NCI-H1048 (cell line): ENCODE measurements around the gene THEMIS.

Experiments used
- DNase-seq: peaks from one replicate; lab custom pipeline; 2025; lab: John Stamatoyannopoulos, UW

The THEMIS gene

DNA sequence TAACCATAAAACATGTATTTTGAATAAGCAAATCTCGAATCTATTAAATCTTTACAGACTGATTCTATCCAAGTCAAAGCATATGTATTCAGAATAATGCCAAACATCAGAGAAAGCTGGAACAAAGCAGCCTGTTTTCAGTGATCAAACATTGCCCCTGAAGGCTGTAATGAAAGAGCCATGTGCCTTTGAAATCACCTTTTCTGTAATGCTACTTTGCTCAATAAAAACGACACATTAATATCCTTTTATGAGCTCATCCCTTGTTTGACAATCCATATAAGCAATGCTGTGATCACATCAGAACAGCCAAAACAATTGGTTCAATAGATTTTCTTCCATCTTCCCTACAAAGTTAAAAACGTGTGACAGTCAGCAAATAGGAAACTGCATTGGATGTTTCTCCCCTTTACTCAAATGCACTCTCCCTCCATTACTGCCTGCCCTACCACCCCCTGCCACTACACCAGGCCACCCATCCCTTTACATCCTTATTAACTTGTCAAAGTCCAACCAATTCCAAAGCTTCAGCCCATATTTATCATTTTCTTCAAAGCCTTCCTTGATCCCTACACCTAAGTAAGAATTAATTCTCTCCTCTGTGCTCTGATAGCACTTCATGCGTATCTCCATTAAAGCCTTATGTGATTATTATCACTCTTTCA is 42.0 kb downstream of the THEMIS start:
- no peak for DNase-seq

DNA sequence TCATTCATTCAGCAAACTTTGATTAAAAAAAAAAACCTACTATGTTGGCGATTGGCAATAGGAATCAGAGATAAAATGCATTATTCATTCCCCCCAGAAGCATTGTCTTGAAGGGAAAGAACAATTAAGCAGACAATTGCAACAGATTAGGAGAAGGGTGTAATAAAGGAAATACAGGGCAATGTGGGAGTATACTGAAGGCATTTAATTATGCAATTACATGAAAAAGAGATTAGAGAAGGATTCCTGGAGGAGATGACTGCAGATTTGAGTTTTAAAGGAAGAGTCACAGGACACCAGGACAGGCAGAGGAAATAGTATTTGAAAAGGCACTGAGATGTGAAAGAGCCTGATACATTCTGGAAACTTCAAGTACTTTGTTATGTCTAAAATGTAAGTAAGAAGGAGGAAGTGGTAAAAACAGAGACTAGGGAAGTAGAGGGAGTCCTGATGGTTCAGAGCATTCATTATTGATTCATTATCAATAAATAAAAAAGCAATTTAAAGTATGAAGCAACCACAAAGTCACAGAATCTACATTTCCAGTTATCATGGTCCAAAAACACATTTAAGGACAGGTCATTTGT is 43.7 kb downstream of the THEMIS start:
- DNase-seq, result no peak

DNA sequence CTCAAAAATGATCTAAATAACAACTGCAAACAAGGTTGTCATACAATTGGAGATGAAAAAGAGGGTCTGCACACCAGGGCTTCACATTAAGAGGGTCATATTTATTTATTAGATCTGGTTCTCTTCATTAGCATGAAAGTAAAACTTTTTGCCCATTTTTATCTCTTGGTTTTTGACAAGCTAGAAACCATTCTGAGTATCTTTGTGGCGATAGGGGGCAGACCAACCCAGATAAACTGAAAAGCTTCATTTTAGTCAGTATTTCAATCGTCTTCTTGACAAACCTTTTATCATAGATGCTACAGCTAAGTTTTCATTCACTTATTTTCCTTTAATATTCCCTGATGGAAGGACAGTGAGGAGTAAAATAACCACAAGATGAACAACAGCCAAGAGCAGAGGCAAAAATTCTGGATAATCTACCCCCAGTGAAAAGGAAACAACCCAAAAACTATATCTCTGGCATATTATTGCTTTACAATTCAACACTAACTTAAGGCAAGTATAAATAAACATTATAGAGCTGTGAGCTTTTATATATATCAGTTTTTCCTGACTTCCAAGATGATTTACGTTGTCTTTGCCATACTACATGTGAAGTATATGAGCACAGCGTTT is 45.2 kb downstream of the THEMIS start:
- no peak for DNase-seq

DNA sequence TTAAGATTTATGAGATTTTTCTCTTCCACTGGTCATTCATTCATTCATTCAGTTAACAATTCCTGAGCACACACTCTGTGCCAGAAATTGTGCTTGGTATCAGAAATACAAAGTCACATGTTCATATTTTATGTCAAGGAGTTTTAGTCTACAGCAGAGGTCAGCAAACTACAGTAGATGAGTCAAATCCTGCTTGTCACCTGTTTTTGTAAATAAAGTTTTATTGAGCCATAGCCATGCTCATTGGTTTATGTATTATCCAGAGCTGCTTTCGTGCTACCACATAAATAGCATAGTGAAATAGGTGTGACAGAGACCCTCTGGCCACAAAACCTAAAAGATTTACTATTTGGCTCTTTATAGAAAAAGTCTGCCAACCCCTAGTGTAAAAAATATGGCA is 46.8 kb downstream of the THEMIS start:
- no peak for DNase-seq

DNA sequence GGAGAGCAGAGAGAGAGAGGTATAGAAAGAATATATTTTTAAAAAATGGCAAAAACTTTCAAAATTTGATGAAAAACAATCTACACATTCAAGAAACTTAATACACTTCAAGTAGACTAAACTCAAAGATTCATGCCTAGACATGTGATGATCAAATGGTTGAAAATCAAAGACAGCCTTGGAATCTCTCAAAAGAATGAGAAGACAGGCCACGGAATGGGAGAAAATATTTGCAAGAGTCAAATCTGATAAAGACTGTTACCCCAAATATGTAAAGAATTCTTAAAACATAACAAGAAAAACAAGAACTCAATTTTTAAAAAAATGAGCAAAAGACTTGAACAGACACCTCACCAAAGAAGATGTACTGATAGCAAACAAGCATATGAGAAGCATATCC is 49.7 kb downstream of the THEMIS start:
- no peak for DNase-seq

DNA sequence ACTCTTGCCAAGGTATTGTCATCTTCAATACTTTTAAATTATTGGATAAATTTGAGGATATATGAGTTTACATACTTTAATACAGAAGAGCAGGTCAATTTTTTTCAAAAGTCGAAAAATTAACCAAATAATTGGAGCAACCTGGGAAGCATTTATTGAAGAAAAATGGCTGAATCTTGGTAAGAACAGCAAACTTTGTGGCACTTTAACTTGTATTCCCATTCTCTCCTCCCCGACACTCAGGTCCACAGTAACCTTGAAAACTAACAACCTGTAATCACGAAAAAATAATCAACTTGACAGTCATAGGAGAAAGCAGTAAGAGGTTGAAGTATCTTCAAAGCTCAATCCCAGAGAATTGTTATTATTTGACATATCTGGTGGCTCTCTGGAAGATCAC is 55.6 kb downstream of the THEMIS start:
- no peak for DNase-seq

DNA sequence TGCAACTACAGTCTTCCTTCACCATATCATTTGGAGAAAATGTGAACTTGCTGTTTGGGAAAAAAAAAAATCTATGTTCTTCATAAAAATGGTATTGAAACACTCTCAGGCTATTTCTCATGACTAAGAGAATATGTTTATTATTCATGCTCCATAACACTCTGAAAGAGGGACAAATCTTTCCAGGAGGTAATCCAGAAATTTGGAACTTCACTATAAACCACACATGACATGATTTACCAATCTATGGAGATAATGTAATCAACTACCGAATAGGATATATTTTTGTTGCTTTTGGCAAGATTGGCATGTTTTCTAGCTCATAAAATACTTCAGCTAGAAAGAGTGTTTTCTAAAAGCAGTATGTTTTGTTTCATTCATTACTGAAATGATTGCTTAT is 56.3 kb downstream of the THEMIS start:
- no peak for DNase-seq

DNA sequence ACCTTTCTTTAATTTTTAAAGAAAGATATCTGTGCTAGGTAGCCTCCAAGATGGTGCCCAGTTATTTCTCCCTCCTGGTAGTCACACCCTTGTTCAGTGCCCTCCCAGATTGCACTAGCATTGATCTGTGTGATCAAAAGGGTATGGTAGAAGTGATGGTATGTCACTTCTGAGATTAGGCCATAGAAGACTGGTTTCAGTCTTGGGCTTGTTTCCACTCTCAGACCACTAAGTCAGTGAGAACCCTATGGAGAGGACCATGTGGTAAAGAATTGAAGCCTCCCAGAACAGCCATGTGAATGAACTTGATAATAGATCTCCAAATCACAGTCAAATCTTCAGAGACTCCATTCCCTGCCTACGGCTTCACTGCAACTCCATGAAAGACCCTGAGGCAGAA is 57.3 kb downstream of the THEMIS start:
- DNase-seq, result no peak

DNA sequence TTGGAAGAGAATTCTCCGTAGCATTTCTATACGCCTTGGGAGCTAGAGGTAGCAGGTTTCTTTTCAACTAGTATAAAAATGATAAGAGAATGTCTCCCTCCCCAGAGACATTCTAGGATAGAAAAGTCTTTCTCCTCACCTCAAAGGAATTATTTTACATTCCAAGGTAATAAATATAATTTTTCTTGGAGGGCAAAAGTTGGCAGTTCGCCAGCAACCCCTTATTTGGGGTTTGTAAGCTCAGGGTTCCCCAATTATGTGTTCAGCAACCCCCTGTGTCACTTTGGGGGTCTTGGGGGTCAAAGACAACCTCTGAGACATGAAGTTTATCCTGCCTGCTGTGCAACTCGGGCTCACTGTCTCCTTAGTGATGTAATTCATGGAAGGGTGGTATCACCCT is 58.3 kb downstream of the THEMIS start:
- no peak for DNase-seq

DNA sequence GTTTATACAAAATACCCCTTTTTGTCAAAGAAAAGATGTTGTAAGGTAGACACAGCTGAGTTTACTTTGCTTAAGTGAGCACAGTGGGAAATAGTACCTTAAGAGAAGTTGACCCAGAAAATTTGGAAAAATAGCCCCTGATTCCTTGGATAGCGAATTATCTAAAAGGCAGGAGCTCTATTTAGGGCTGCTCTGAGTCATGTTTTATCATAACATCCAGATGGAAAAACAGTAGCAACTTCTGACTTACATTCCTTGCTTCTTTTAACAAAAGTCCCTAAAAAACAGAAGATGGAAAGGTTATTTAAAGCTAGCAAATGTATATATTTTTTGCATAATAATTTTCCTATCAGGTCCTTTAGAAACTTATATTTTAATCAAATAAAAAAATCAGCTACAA is 59.0 kb downstream of the THEMIS start:
- DNase-seq, result no peak

DNA sequence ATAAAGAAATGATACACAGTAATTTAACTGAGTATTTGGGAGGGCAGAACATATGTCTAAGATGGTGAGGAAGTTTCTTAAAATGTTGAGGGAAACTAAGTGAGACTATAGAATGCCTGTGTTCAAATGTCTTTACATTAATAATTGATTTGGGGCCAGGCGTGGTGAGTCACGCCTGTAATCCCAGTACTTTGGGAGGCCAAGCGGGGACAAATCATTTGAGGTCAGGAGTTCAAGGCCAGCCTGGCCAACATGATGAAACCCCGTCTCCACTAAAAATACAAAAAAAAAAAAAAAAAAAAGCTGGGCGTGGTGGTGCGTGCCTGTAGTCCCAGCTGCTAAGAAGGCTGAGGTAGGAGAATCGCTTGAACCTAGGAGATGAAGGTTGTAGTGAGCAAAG is 66.7 kb downstream of the THEMIS start:
- no peak for DNase-seq

DNA sequence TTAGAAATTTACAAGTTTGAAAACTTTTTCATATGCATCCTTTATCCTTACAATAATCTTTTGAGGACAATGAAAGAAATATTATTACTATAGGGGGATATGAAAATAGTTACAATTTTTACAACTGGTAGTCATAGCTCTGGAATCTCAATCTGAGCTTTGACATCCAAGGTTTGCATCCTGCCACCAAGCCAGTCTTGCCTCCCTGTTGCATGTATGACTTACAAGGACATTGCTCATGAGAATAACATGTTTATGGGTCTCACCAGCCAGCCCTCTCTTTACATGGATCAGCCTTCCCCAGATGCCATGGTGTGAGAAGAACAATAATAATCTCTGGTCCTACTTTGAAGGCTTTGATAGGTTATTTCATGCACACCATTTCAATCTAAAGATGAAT is 67.5 kb downstream of the THEMIS start:
- no peak for DNase-seq

DNA sequence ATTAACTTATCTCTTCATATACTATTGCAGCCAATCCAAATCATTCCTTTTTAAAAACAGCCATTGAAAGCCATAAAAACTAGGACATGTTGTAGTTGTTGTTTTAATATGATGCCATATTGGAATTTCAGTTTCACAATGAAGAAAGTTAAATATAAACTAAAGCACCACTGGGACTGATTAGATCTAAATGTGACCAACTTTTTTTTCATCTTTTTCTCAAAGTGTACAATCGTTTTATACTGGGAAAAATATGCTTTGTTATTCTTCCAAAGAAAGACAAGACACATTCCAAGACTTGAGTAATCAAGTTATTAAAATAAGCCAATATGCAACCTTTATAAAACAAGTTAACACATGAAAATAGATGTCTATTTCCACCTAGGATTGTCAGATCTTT is 68.5 kb downstream of the THEMIS start:
- no peak for DNase-seq

DNA sequence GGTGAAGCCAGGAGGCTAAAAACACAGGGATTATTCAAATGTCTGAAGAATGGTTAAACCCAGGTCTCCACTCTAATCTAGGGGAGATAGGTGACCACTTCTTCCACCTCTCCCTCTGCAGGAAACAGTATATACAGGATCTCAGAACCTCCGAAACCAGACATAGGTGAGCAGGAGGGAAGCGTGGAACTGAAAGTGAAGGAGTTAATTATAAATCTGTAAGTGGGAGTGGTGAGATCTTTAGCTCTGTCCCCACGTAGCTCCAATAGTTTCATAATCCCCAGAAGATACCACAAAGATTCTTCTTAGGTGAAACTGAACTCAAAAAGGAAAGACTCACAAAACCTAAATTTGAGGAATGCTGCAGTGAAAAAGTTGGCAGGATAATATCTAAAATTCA is 76.8 kb downstream of the THEMIS start:
- no peak for DNase-seq

DNA sequence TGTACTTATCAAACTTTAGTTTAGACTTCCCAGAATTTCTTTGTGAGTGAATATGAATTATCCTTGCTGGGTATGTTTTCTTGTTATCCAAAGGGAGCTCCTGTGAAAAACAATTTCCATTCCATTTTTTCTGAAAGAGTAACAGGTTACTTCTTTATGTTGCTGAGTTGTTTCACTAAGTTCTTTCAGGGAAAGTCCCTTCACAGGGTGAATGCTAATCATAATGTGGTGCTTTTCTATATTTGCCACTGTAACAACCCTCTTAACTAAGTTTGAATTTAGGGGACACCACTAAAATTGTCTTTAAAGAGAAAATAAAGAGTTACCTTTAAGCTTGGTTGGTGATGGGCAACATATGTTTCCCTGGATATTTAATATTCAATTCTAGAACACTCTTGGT is 79.4 kb downstream of the THEMIS start:
- no peak for DNase-seq

DNA sequence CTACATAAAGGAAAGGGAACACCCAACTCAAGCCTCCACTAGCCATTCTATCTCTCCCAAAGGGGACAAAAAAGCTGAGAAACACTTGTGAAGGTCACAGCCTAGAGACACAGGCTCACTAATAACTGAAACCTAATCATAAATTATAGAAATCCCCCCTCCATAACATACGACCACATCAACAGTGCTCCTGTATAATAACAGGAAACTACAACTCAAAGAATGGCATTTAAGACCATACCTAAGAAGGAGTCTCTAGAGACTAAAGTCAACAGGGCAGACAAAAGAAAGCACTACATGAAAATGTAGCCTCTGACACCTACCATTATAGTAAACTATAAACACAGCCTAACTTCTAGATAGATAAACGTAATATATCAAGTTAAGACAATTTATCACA is 82.7 kb downstream of the THEMIS start:
- no peak for DNase-seq

DNA sequence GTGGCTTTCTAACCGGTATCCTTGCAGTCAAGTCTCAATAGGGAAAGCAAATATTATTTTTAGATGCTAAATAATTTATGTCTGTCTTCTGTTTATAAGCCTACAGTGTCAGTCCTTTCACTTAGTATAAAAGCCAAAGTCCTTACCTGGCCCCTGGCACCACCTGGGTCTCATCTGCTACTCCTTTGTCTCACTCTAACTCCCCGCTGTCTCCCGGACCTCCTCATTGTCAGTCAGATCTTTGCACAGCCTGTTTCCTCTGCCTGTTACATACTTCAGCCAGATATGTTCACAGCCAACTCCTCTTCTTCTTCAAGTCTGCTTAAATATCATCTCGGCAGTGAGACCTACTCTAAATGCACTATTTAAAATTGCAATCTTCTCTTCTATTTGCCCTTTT is 84.2 kb downstream of the THEMIS start:
- DNase-seq, result no peak

DNA sequence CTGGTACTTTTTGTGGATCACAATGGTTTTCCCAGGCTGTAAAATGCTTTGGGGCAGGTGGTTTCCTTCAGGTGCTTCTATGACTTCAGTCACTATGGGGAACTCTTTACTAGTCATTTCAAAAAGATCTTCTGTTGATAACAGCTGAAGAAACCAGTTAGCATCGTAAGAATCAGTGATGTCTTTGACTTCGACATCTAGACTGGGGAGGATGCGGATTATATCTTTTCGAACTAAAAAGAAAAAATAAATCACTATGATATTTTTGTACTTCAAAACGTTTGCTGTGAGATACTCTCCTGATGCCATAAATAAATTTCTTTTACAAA is 87.2 kb downstream of the THEMIS start:
- DNase-seq, result no peak

DNA sequence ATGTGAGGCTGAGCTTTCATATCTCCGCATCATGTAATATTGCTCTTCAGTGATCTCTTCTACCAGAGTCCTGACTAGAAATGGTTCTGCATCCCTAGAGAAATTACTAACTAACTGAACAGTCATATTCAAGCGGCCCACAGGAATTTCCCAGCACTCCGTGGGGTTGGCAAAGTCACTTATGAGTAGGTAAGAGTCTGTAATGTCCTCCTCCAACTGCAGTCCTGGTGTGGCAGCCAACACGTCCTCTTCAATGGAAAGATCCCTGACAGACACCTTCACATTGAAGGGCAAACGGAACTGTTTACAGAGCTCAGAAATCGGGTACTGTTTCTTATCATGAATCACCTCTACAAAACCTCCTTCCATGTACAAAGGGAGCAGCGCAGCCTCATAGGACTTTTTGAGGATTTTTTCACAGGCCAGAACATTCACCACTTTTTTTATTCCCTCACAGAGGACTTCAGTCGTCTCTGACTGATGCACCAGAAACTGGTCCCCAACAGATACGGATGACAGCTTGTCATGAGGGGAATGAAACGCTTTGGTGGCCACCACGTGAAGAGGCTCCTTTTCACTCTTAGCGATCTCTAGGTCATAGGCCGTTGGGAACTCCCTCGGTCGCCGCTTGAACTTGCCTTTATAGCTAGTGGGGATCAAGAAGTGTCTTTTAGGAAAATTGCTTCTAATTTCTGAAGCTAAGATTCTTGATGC is 87.7 kb downstream of the THEMIS start:
- DNase-seq, result no peak

DNA sequence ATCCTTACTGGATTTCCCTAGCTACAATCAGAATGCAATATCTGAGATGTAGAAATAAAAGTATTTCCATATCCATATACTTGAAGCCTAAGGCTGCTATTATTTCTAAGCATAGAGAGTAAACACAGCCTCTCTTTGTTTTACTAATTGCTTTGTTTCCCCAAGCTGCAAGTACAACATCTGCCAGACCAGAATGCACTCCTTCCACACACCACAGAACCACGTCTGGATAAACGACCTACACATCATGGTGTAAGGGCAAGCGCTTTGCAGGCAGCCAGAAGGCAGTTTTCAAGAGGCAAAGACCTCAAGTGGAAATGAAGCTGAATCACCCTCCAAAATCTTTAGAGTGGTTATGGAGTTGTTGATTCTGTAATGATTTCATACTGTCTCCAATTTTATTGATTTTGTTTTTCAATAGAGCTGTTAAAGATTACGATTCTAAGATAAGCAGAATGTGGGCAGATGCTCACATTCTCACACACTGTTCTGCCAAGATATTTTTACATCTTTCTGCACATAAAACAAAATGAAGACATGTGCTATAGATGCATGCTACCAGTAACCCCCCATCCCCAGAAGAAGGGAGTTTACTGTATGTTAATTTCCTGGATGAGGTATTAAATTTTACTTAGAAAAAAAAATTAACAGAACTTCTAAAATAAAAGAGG is 88.8 kb downstream of the THEMIS start:
- no peak for DNase-seq

DNA sequence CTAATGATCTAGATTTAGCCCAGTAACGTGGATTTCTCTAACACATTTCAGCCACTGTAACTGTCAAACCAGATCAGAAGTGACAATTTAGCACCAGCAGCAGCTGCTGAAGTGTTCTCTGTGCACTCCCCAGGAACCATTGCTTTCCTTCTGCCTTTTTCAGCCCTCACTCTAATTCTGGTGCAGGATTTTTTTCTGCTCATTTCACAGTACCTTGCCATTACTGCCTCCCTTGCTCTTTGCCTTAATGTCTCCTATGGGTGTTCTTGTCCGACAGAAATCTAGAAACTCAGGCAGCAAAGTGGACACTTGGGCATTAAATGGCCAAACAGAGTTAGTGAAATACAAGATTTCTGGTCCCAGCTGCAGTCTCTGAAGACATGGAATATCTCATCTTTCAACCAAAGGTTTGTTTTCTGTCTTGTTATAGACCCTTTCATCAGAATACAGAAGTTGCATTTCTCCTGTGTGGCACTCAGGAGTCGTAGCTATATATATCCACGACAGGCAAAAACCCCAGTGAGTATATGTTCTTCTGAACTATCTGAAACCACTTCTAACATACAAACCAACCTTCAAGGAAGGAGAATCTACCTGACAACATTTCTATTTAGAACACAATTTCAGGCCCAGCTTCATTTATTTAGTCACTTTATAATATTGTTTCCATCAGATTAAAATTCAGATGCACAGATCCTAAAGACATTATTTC is 92.9 kb downstream of the THEMIS start:
- no peak for DNase-seq

DNA sequence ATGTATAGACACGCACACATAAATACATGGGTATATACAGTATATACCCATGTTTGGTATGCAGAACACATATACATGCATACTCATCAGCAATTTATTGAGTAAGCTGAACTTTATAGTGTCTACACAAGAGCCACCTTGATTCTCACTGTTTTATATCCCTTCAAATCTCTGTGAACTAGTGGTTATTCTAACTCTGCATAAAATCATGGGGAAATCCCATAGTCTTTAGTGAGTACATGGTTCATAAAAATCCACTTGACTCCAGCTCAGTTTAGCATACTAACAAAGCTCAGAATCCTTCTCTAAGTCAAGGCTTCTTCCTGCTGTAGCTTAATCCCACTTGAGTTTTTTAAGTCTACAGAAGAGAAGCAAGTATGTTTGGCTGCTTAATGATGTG is 104.1 kb downstream of the THEMIS start:
- DNase-seq, result no peak
